GM23248 (cell line): ENCODE results near the gene TMEM123. TPM values are rescaled to one million over a fixed set of nuclear protein-coding genes. Genes with fewer than 3 reads are reported as not detected.

Source experiments
- DNase-seq: peaks from one replicate; pipeline ENCODE4 v3.0.0-alpha.2; 2015
- H2AFZ ChIP-seq: fragments of 200-600 bp; sonication (generic); 2 replicates; pipeline ENCODE4 v1.6.1; 2016; ENCODE audit warnings: antibody characterized with exemption
- H3F3A ChIP-seq: fragments of 200-600 bp; sonication (generic); 2 replicates; pipeline ENCODE4 v1.6.1; 2016; ENCODE audit warnings: mild to moderate bottlenecking, antibody characterized with exemption, mixed run types; ENCODE audit not compliant: insufficient read depth
- H3K27ac ChIP-seq: fragments of 200-600 bp; sonication (generic); 2 replicates; pipeline ENCODE4 v1.5.1; 2016; ENCODE audit warnings: mild to moderate bottlenecking
- H3K27me3 ChIP-seq: fragments of 200-600 bp; sonication (generic); replicated peaks from 2 replicates; pipeline ENCODE4 v1.6.1; 2016; ENCODE audit warnings: mild to moderate bottlenecking; ENCODE audit not compliant: insufficient read depth
- H3K36me3 ChIP-seq: fragments of 200-600 bp; sonication (generic); 2 replicates; pipeline ENCODE4 v1.6.1; 2016; ENCODE audit warnings: low read depth, mild to moderate bottlenecking
- H3K4me1 ChIP-seq: fragments of 200-600 bp; sonication (generic); 2 replicates; pipeline ENCODE4 v1.6.1; 2016; ENCODE audit warnings: mild to moderate bottlenecking; ENCODE audit not compliant: insufficient read depth
- H3K4me2 ChIP-seq: fragments of 200-600 bp; sonication (generic); one replicate; pipeline ENCODE4 v1.6.1; 2016; ENCODE audit warnings: mild to moderate bottlenecking; ENCODE audit not compliant: unreplicated experiment
- H3K4me3 ChIP-seq: fragments of 200-600 bp; sonication (generic); 2 replicates; pipeline ENCODE4 v1.5.1; 2016; ENCODE audit warnings: mild to moderate bottlenecking
- H3K79me2 ChIP-seq: fragments of 200-600 bp; sonication (generic); 2 replicates; pipeline ENCODE4 v1.6.1; 2016; ENCODE audit warnings: mild to moderate bottlenecking; ENCODE audit not compliant: insufficient read depth
- H3K9ac ChIP-seq: fragments of 200-600 bp; sonication (generic); 2 replicates; pipeline ENCODE4 v1.6.1; 2016; ENCODE audit warnings: mild to moderate bottlenecking
- H3K9me2 ChIP-seq: fragments of 200-600 bp; sonication (generic); 2 replicates; pipeline ENCODE4 v1.6.1; 2016; ENCODE audit warnings: mixed run types, mild to moderate bottlenecking, moderate library complexity; ENCODE audit not compliant: insufficient read depth
- H3K9me3 ChIP-seq: fragments of 200-600 bp; sonication (generic); one replicate; pipeline ENCODE4 v1.6.1; 2017; ENCODE audit warnings: low read depth
- H4K20me1 ChIP-seq: fragments of 200-600 bp; sonication (generic); 2 replicates; pipeline ENCODE4 v1.6.0; 2016; ENCODE audit not compliant: insufficient read depth
- EZH2 ChIP-seq: fragments of 200-600 bp; sonication (generic); IDR thresholded peaks from 2 replicates; pipeline ENCODE4 v1.6.1; 2018; ENCODE audit warnings: antibody characterized with exemption, mild to moderate bottlenecking; ENCODE audit not compliant: insufficient read depth, poor library complexity, severe bottlenecking
- EZH2phosphoT487 ChIP-seq: fragments of 200-600 bp; sonication (generic); IDR thresholded peaks from 2 replicates; pipeline ENCODE4 v1.6.1; 2018; ENCODE audit warnings: antibody characterized with exemption, moderate library complexity, mild to moderate bottlenecking, low read depth; ENCODE audit not compliant: insufficient read depth
- WGBS, 2 experiments: methylation state at CpG; one replicate each; pipeline ENCODE4 v1.1.6; 2015 to 2017; ENCODE audit warnings: low lambda C conversion rate in 2 of 2, low coverage in 1 of 2; ENCODE audit errors: missing lambda C conversion rate in 2 of 2; 5-methylcytosine and 5-hydroxymethylcytosine counted together
- in situ Hi-C: fragments of 300-500 bp; cut with MboI; formaldehyde crosslinking; loops from 2 replicates; pipeline ENCODE4 v1.15.0; 2020
- polyA plus RNA-seq: library from polyadenylated mRNA; unstranded; fragments of >200 nt; fragmentation: Nextera tagmentation; extraction: Ambion mirVana; gene quantifications from 2 replicates; pipeline ENCODE4 v1.2.1, GENCODE V29; 2016
- total RNA-seq: library from RNA; depleted of rRNA; stranded (reverse); fragments of >200 nt; shearing (Covaris generic); gene quantifications from 2 replicates; pipeline ENCODE4 v1.2.3, GENCODE V29; 2014

Gene TMEM123
- total and polyA plus RNA-seq, 2 experiments from 2014 or later = 106 to 113 TPM

GRCh38 chr11:102438311-102439062 is 14.1 kb downstream of the TMEM123 start:
- H3K79me2 ChIP-seq = peaks cover 83% of the 10 kb centered on the region
- H3K27ac ChIP-seq = no peak overlapping the region
- in situ Hi-C loops = no loop called here
- TF ChIP-seq EZH2phosphoT487 (no peak), EZH2 (no peak)
- H4K20me1 ChIP-seq = peaks cover under 1% of the 10 kb centered on the region; the same call in 1 of the 2 replicates
- H3K9ac ChIP-seq = no peak overlapping the region
- H3F3A ChIP-seq = peaks cover 20% of the 10 kb centered on the region
- no peak overlapping the region for H2AFZ ChIP-seq
- no peaks in the 10 kb centered on the region for H3K36me3 ChIP-seq
- 81 to 82% methylated on average over 18 of the region's 18 CpGs for WGBS, 2 experiments
- H3K9me3 ChIP-seq = no peaks in the 10 kb centered on the region
- H3K27me3 ChIP-seq = no peaks in the 10 kb centered on the region
- no peak overlapping the region for H3K4me2 ChIP-seq
- no peaks in the 10 kb centered on the region for H3K9me2 ChIP-seq
- H3K4me1 ChIP-seq = peaks cover 25% of the 10 kb centered on the region
- DNase-seq = peak; percentile 39
- no peak overlapping the region for H3K4me3 ChIP-seq

GRCh38 chr11:102437727-102438126 is 14.8 kb downstream of the TMEM123 start:
- peaks cover 83% of the 10 kb centered on the region for H3K79me2 ChIP-seq
- H3K27ac ChIP-seq = peak overlapping the region; percentile 87; the same call in 1 of the 2 replicates
- TF ChIP-seq EZH2phosphoT487 (no peak), EZH2 (no peak)
- no peak overlapping the region for H3K4me2 ChIP-seq
- no peaks in the 10 kb centered on the region for H3K9me3 ChIP-seq
- peaks cover 20% of the 10 kb centered on the region for H3F3A ChIP-seq
- in situ Hi-C loops = no loop called here
- DNase-seq = no peak
- no peak overlapping the region for H3K4me3 ChIP-seq
- no peak overlapping the region for H3K9ac ChIP-seq
- H3K4me1 ChIP-seq = peaks cover 25% of the 10 kb centered on the region
- no peak overlapping the region for H2AFZ ChIP-seq
- H3K9me2 ChIP-seq = no peaks in the 10 kb centered on the region
- no peaks in the 10 kb centered on the region for H4K20me1 ChIP-seq
- no peaks in the 10 kb centered on the region for H3K36me3 ChIP-seq
- H3K27me3 ChIP-seq = no peaks in the 10 kb centered on the region
- WGBS, 2 experiments = 63 to 69% methylated on average over 2 of the region's 2 CpGs

GRCh38 chr11:102436976-102437375 is 15.6 kb downstream of the TMEM123 start:
- H3K9me3 ChIP-seq = no peaks in the 10 kb centered on the region
- peak overlapping the region; percentile 61 for H3K9ac ChIP-seq
- H3K4me3 ChIP-seq = no peak overlapping the region
- H3K4me1 ChIP-seq = peaks cover 25% of the 10 kb centered on the region
- no peaks in the 10 kb centered on the region for H3K36me3 ChIP-seq
- TF ChIP-seq EZH2phosphoT487 (no peak), EZH2 (no peak)
- peaks cover 20% of the 10 kb centered on the region for H3F3A ChIP-seq
- peak overlapping the region; percentile 25 for H3K4me2 ChIP-seq
- H3K9me2 ChIP-seq = no peaks in the 10 kb centered on the region
- H3K79me2 ChIP-seq = peaks cover 83% of the 10 kb centered on the region
- 40 to 48% methylated on average over 2 of the region's 2 CpGs for WGBS, 2 experiments
- DNase-seq = peak; percentile 39
- H3K27me3 ChIP-seq = no peaks in the 10 kb centered on the region
- in situ Hi-C loops = no loop called here
- no peak overlapping the region for H2AFZ ChIP-seq
- H4K20me1 ChIP-seq = no peaks in the 10 kb centered on the region
- H3K27ac ChIP-seq = peak overlapping the region; percentile 87

GRCh38 chr11:102436561-102436960 is 16.0 kb downstream of the TMEM123 start:
- no peaks in the 10 kb centered on the region; the same call in 1 of the 2 replicates for H3K9me2 ChIP-seq
- WGBS, 2 experiments = 10 to 17% methylated on average over 3 of the region's 3 CpGs
- no peaks in the 10 kb centered on the region for H4K20me1 ChIP-seq
- no peaks in the 10 kb centered on the region for H3K36me3 ChIP-seq
- peaks cover 83% of the 10 kb centered on the region for H3K79me2 ChIP-seq
- H3K9ac ChIP-seq = peak overlapping the region; percentile 61
- no peaks in the 10 kb centered on the region for H3K9me3 ChIP-seq
- H3K4me3 ChIP-seq = no peak overlapping the region
- H3F3A ChIP-seq = peaks cover 20% of the 10 kb centered on the region
- TF ChIP-seq EZH2phosphoT487 (no peak), EZH2 (no peak)
- in situ Hi-C loops = no loop called here
- peak overlapping the region; percentile 25 for H3K4me2 ChIP-seq
- no peak overlapping the region for H2AFZ ChIP-seq
- H3K27ac ChIP-seq = peak overlapping the region; percentile 87
- DNase-seq = peak; percentile 89
- H3K4me1 ChIP-seq = peaks cover 25% of the 10 kb centered on the region
- H3K27me3 ChIP-seq = no peaks in the 10 kb centered on the region
